T-helper 17 cell (primary cell): Measurements from ENCODE around the gene PITHD1. TPM values are rescaled to one million over a fixed set of nuclear protein-coding genes. Genes with fewer than 3 reads are reported as not detected.
"Not testable (repeated sequence)": the region's sequence is repeated elsewhere in the genome, so short reads cannot be mapped to it uniquely, and the experiment has no call there.

Experiments
- ATAC-seq: fragments of 150-1000 bp; cut with Tn5 transposase; 2 replicates; pipeline ENCODE4 v1.10.0; 2021; ENCODE audit warnings: mild to moderate bottlenecking, moderate library complexity
- DNase-seq, 3 donors: peaks; one replicate each; pipeline versions ENCODE4 v3.0.0 to v3.0.0-alpha.2; 2020 to 2021
- H3K9me3 ChIP-seq: one replicate; pipeline ENCODE4 v1.7.0; 2013; ENCODE audit warnings: low read length, mild to moderate bottlenecking; ENCODE audit not compliant: control insufficient read depth, poor library complexity, severe bottlenecking
- H3K27ac Mint-ChIP-seq: one replicate; pipeline ENCODE4 v1.8.0; 2022; ENCODE audit warnings: mild to moderate bottlenecking, moderate library complexity, mixed read lengths
- H3K27me3 Mint-ChIP-seq: one replicate; pipeline ENCODE4 v1.8.0; 2022; ENCODE audit warnings: mixed read lengths
- H3K36me3 Mint-ChIP-seq: one replicate; pipeline ENCODE4 v1.8.0; 2022; ENCODE audit warnings: low read depth, mixed read lengths
- H3K4me1 Mint-ChIP-seq: one replicate; pipeline ENCODE4 v1.8.0; 2022; ENCODE audit warnings: mild to moderate bottlenecking, mixed read lengths
- H3K4me3 Mint-ChIP-seq: one replicate; pipeline ENCODE4 v1.8.0; 2022; ENCODE audit warnings: mild to moderate bottlenecking, moderate library complexity, mixed read lengths
- total RNA-seq, 4 donors: library from RNA in 2 of 4; stranded (reverse) in 2 of 4; gene quantifications; one replicate each; pipeline ENCODE4 v1.2.3 and lab custom pipeline; 2022 to 2026

PITHD1 gene, protein sequence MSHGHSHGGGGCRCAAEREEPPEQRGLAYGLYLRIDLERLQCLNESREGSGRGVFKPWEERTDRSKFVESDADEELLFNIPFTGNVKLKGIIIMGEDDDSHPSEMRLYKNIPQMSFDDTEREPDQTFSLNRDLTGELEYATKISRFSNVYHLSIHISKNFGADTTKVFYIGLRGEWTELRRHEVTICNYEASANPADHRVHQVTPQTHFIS
- total RNA-seq (10 to 100 TPM; 67.8 to 80.6 TPM), total RNA-seq (lab: John Stamatoyannopoulos, UW) (76.9 to 97.6 reads per million in 2 donors)

GRCh38 chr1:23777979-23778814, at the start of gene PITHD1:
PITHD1 (plus strand) TSS chr1:23778418; CDS start chr1:23778516, 98 bp downstream.
- Mint-ChIP-seq H3K4me1 (peaks cover 15% of the 10 kb centered on the region), H3K27ac (peak within 1 kb of the TSS; percentile 84), H3K36me3 (no peaks in the 10 kb centered on the region), H3K27me3 (no peaks in the 10 kb centered on the region), H3K4me3 (peak within 1 kb of the TSS; percentile 89)
- DNase-seq (peak; percentile 72 to 80 (median 77)), ATAC-seq (peak; percentile 88)
- H3K9me3 ChIP-seq, result no peaks in the 10 kb centered on the region

DNA sequence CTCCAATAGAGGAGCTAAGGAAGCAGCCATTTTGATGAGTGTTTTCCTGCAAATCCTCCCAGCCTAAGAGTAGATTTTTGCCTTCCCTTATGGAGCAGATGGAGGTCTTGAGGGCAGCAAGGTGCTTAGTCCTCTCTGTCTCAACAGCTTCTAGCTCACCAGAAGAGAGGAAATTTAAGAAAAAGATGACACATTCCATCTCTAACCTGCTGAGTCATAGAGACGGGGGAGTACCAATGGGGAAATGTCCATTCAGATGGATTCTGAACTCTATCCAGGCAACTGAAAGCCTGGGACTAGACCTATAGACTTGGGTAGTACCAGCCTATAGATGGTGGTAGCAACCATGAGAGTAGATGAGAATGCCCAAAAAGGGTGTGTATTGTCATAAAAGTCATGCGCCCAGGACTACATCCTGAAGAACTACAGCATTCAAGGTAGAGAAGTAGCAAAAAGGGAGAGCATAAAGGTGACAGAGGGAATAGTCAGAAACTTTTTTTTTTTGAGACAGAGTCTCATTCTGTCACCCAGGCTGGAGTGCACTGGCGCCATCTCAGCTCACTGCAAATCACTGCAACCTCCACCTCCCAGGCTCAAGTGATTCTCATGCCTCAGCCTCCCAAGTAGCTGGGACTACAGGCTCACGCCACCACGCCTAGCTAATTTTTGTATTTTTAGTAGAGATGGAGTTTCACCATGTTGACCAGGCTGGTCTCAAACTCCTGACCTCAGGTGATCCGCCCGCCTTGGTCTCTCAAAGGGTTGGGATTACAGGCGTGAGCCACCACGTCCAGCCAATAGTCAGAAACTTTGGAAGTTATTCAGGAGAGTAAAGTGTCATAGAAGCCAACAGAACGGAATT, 45.6 kb upstream of the PITHD1 start:
- peaks cover 7% of the 10 kb centered on the region for H3K4me1 Mint-ChIP-seq
- peaks cover 5% of the 10 kb centered on the region for H3K36me3 Mint-ChIP-seq
- no peak overlapping the region for H3K27ac Mint-ChIP-seq
- H3K9me3 ChIP-seq, result no peaks in the 10 kb centered on the region
- no peaks in the 10 kb centered on the region for H3K27me3 Mint-ChIP-seq
- ATAC-seq (no peak), DNase-seq (no peak)
- no peak overlapping the region for H3K4me3 Mint-ChIP-seq

DNA sequence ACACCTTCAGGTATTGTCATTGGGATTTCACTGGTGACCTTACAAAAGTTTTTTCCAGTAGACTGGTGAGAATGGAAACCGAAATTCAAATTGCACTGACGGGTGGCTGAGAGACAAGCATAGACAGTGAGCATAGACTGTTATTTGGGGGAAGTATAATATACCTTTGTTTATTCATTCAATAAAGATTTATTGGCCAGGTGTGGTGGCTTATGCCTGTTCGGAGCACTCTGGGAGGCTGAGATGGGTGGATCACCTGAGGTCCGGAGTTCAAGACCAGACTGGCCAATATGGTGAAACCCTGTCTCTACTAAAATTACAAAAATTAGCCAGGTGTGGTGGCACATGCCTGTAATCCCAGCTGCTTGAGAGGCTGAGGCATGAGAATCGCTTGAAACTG, 44.9 kb upstream of the PITHD1 start:
- not testable (repeated sequence) for H3K36me3 Mint-ChIP-seq, H3K4me3 Mint-ChIP-seq, H3K27me3 Mint-ChIP-seq, ATAC-seq, H3K4me1 Mint-ChIP-seq, H3K27ac Mint-ChIP-seq, DNase-seq, H3K9me3 ChIP-seq

GRCh38 chr1:23736437-23737134, 41.6 kb upstream of the PITHD1 start:
- peaks cover 4% of the 10 kb centered on the region for H3K36me3 Mint-ChIP-seq
- H3K27me3 Mint-ChIP-seq, result no peaks in the 10 kb centered on the region
- H3K4me3 Mint-ChIP-seq, result no peak overlapping the region
- no peak overlapping the region for H3K27ac Mint-ChIP-seq
- H3K4me1 Mint-ChIP-seq, result peaks cover 1% of the 10 kb centered on the region
- DNase-seq (no peak), ATAC-seq (no peak)
- H3K9me3 ChIP-seq, result no peaks in the 10 kb centered on the region

GRCh38 chr1:23741609-23742008, 36.6 kb upstream of the PITHD1 start:
- Mint-ChIP-seq H3K36me3 (no peaks in the 10 kb centered on the region), H3K4me3 (no peak overlapping the region)

DNA sequence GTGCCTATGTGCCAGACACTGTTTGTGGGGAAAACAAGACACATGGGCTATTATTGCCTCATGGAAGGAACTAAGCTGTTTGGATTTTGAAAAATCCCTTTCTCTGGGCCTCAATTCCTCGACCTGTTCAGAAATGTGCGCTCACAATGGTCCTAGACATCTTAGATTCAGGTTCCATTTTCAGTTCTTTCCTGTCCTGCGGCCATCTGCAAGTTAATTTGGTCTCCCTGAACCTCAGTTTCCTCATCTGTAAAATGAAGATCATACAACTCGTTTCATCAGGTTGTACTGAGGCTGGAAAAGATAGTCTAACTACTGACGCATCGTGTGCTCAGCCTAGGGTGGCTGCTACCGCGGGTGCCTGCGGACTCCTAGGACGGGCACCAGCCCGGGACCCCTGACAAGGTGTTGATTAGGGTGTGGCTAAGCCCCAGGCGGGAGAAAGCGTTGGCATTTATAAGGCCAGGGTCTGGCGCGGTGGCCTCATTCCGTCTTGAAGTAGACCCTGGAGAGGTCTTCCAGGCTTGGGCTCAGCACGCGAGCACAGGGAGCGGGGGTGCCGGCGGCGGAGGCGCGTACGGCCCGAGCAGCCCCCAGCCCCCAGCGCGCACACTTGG, 35.4 kb upstream of the PITHD1 start:
- Mint-ChIP-seq H3K36me3 (no peaks in the 10 kb centered on the region), H3K4me1 (peaks cover 41% of the 10 kb centered on the region), H3K4me3 (peak overlapping the region; percentile 92), H3K27ac (peak overlapping the region; percentile 88), H3K27me3 (no peaks in the 10 kb centered on the region)
- H3K9me3 ChIP-seq, result no peaks in the 10 kb centered on the region
- ATAC-seq (peak; percentile 44), DNase-seq (peak in 1 of 3 donors; percentile 9)

More at GRCh38 chr1:23741609-23742008, 36.6 kb upstream of the PITHD1 start:
- Mint-ChIP-seq H3K27ac (peak overlapping the region; percentile 88), H3K27me3 (no peaks in the 10 kb centered on the region), H3K4me1 (peaks cover 29% of the 10 kb centered on the region)
- H3K9me3 ChIP-seq, result no peaks in the 10 kb centered on the region
- no peak for ATAC-seq
- DNase-seq, result no peak

GRCh38 chr1:23743287-23744152, 34.7 kb upstream of the PITHD1 start, which contains the start of gene ELOA:
ELOA (plus strand) TSS chr1:23743471; CDS start chr1:23743504, 33 bp downstream.
- H3K4me1 Mint-ChIP-seq, result peaks cover 48% of the 10 kb centered on the region
- peak; percentile 95 for ATAC-seq

GRCh38 chr1:23745515-23745914, 32.7 kb upstream of the PITHD1 start:
- ATAC-seq (peak; percentile 22), DNase-seq (no peak)
- Mint-ChIP-seq H3K27ac (peak overlapping the region; percentile 91), H3K4me1 (peaks cover 50% of the 10 kb centered on the region), H3K36me3 (no peaks in the 10 kb centered on the region), H3K4me3 (peak overlapping the region; percentile 63), H3K27me3 (no peaks in the 10 kb centered on the region)
- no peaks in the 10 kb centered on the region for H3K9me3 ChIP-seq

More at GRCh38 chr1:23743287-23744152, 34.7 kb upstream of the PITHD1 start, which contains the start of gene ELOA:
- H3K36me3 Mint-ChIP-seq, result no peaks in the 10 kb centered on the region
- peak within 1 kb of the TSS; percentile 92 for H3K4me3 Mint-ChIP-seq
- peak; percentile 68 to 71 (median 69) for DNase-seq
- peak within 1 kb of the TSS; percentile 91 for H3K27ac Mint-ChIP-seq
- no peaks in the 10 kb centered on the region for H3K9me3 ChIP-seq
- H3K27me3 Mint-ChIP-seq, result no peaks in the 10 kb centered on the region

GRCh38 chr1:23748016-23748415, 30.2 kb upstream of the PITHD1 start:
- peak overlapping the region; percentile 9 for H3K4me3 Mint-ChIP-seq
- H3K27ac Mint-ChIP-seq, result peak overlapping the region; percentile 53
- no peaks in the 10 kb centered on the region for H3K27me3 Mint-ChIP-seq
- ATAC-seq (no peak), DNase-seq (no peak)
- peaks cover 45% of the 10 kb centered on the region for H3K4me1 Mint-ChIP-seq
- no peaks in the 10 kb centered on the region for H3K9me3 ChIP-seq
- H3K36me3 Mint-ChIP-seq, result peaks cover 6% of the 10 kb centered on the region

- H3K27ac Mint-ChIP-seq, result peak overlapping the region; percentile 49
- no peaks in the 10 kb centered on the region for H3K9me3 ChIP-seq
- DNase-seq (peak in 1 of 3 donors; percentile 20), ATAC-seq (peak; percentile 68)
- peaks cover 29% of the 10 kb centered on the region for H3K4me1 Mint-ChIP-seq
- no peak overlapping the region for H3K4me3 Mint-ChIP-seq
- H3K27me3 Mint-ChIP-seq, result no peaks in the 10 kb centered on the region
- H3K36me3 Mint-ChIP-seq, result peaks cover 6% of the 10 kb centered on the region
Measured at GRCh38 chr1:23751050-23751814, 27.0 kb upstream of the PITHD1 start.

GRCh38 chr1:23751815-23752200, 26.4 kb upstream of the PITHD1 start:
- H3K36me3 Mint-ChIP-seq, result peaks cover 6% of the 10 kb centered on the region
- ATAC-seq (no peak), DNase-seq (no peak)
- no peaks in the 10 kb centered on the region for H3K9me3 ChIP-seq
- H3K27me3 Mint-ChIP-seq, result no peaks in the 10 kb centered on the region
- no peak overlapping the region for H3K27ac Mint-ChIP-seq
- no peak overlapping the region for H3K4me3 Mint-ChIP-seq
- H3K4me1 Mint-ChIP-seq, result peaks cover 25% of the 10 kb centered on the region
